ENCODE measurements around the gene HORMAD2. TPM values are rescaled to one million over a fixed set of nuclear protein-coding genes. Genes with fewer than 3 reads are reported as not detected.
"Not testable (repeated sequence)": the region's sequence is repeated elsewhere in the genome, so short reads cannot be mapped to it uniquely, and the experiment has no call there.

The HORMAD2 gene
- total RNA-seq, 5 donors from 2014 or later (not counting 1 experiment from before 2014, with no cell fraction given), result not detected

DNA sequence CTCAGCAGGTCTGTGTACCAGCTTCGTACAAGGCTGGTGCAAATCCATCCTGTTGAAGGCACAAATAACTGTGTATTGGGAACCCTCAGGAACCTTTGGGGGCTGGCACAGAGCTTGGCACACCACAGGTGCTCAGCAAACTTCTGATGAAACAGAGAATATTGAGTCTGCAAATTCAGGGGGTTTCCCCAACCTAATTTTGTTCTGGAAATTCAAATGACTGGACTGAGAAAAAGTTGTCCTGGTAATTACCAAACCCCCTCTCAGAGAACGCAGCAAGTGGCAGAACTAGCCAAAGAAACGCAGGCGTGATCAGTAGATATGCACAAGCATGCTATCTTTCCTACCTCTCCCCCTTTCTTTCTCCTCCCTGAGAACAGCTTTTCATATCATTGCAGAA lies 118.7 kb downstream of the HORMAD2 start:
- POLR2A ChIA-PET, result no interaction called here
- H3K4me3 Mint-ChIP-seq, result no peak overlapping the region
- no peaks in the 10 kb centered on the region for H3K27me3 ChIP-seq (replicated peaks in 1 of 2; ENCODE audit: control insufficient read depth in 2 of 2, extremely low read depth in 1 of 2, insufficient read depth in 2 of 2, low read length in 1 of 2)
- no peaks in the 10 kb centered on the region for H3K9me3 Mint-ChIP-seq
- ATAC-seq (replicated peaks in 1 of 4) (no peak), DNase-seq (no peak)
- no peaks in the 10 kb centered on the region for H3K36me3 ChIP-seq (ENCODE audit: control insufficient read depth in 2 of 2, extremely low read depth in 1 of 2, insufficient read depth in 1 of 2, low read length in 1 of 2)
- no peaks in the 10 kb centered on the region for H3K36me3 Mint-ChIP-seq
- H3K27me3 Mint-ChIP-seq, result no peaks in the 10 kb centered on the region
- H3K27ac ChIP-seq (ENCODE audit: low read length), result no peak overlapping the region
- H3K4me3 ChIP-seq (ENCODE audit: control insufficient read depth in 1 of 2, extremely low read depth in 1 of 2, low read length in 1 of 2), result no peak overlapping the region
- H3K27ac Mint-ChIP-seq, result no peak overlapping the region
- 49% methylated on average over 3 of the region's 4 CpGs for WGBS (ENCODE audit: insufficient coverage)
- H3K9me3 ChIP-seq, result no peaks in the 10 kb centered on the region
- CTCF ChIA-PET, result no interaction called here
- peaks cover 6 to 15% of the 10 kb centered on the region in 2 experiments for H3K4me1 ChIP-seq (ENCODE audit: control insufficient read depth in 1 of 2, extremely low read depth in 1 of 2, insufficient read depth in 2 of 2, low read length in 2 of 2)
- peaks cover 21 to 35% (median 23%) of the 10 kb centered on the region in 3 donors for H3K4me1 Mint-ChIP-seq

DNA sequence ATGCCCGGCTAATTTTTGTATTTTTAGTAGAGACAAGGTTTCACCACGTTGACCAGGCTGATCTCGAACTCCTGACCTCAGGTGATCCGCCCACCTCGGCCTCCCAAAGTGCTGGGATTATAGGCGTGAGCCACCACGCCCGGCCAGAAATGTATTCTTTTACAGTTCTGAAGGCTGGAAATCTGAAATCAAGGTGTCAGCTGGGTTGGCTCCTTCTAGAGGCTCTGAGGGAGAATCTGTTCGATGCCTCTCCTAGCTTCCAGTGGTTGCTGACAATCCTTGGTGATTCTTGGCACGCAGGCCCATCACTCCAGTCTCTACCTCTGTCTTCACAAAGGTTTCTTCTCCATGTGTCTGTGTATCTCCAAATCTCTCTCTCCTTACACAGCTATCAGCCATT lies 120.6 kb downstream of the HORMAD2 start:
- H3K27ac ChIP-seq (ENCODE audit: low read length); H3K27me3 ChIP-seq (replicated peaks in 1 of 2; ENCODE audit: control insufficient read depth in 2 of 2, extremely low read depth in 1 of 2, insufficient read depth in 2 of 2, low read length in 1 of 2); H3K4me3 ChIP-seq (ENCODE audit: control insufficient read depth in 1 of 2, extremely low read depth in 1 of 2, low read length in 1 of 2); H3K36me3 Mint-ChIP-seq; H3K9me3 Mint-ChIP-seq; ATAC-seq (replicated peaks in 1 of 4); DNase-seq; H3K4me3 Mint-ChIP-seq; H3K27ac Mint-ChIP-seq; POLR2A ChIA-PET; H3K27me3 Mint-ChIP-seq; H3K9me3 ChIP-seq; CTCF ChIA-PET; H3K36me3 ChIP-seq (ENCODE audit: control insufficient read depth in 2 of 2, extremely low read depth in 1 of 2, insufficient read depth in 1 of 2, low read length in 1 of 2): not testable (repeated sequence)
- H3K4me1 ChIP-seq (ENCODE audit: control insufficient read depth in 1 of 2, extremely low read depth in 1 of 2, insufficient read depth in 2 of 2, low read length in 2 of 2), result peaks cover 6 to 12% of the 10 kb centered on the region in 2 experiments
- H3K4me1 Mint-ChIP-seq, result peaks cover 16 to 27% (median 18%) of the 10 kb centered on the region in 3 donors
- 96% methylated on average over 9 of the region's 10 CpGs for WGBS (ENCODE audit: insufficient coverage)

DNA sequence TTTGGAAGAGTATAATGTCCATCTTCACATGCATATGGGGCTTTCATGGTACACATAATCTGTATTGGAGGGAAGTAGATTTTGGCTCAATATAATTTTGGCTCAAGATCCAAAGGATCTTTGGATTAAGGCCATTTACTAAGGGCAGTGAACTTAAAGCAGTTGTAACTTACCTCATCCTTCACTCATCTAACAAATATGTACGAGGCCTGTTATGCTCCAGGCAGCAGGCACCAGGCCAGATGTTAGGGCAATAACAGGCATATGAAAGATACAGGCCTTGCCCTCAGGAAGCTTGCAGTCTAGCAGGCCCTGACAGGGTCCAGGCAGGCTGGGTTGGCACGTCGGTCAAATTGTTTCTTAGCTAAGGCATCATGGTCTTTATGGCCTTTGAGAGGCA lies 121.7 kb downstream of the HORMAD2 start:
- Histone ChIP-seq H3K27ac (ENCODE audit: low read length) (no peak overlapping the region), H3K9me3 (no peaks in the 10 kb centered on the region), H3K27me3 (replicated peaks in 1 of 2; ENCODE audit: control insufficient read depth in 2 of 2, extremely low read depth in 1 of 2, insufficient read depth in 2 of 2, low read length in 1 of 2) (no peaks in the 10 kb centered on the region), H3K4me3 (ENCODE audit: control insufficient read depth in 1 of 2, extremely low read depth in 1 of 2, low read length in 1 of 2) (no peak overlapping the region), H3K4me1 (ENCODE audit: control insufficient read depth in 1 of 2, extremely low read depth in 1 of 2, insufficient read depth in 2 of 2, low read length in 2 of 2) (peaks cover 2% of the 10 kb centered on the region in 2 experiments), H3K36me3 (ENCODE audit: control insufficient read depth in 2 of 2, extremely low read depth in 1 of 2, insufficient read depth in 1 of 2, low read length in 1 of 2) (no peaks in the 10 kb centered on the region)
- Mint-ChIP-seq H3K4me3 (no peak overlapping the region), H3K27ac (no peak overlapping the region), H3K36me3 (no peaks in the 10 kb centered on the region), H3K4me1 (peaks cover 6 to 16% (median 7%) of the 10 kb centered on the region in 3 donors), H3K9me3 (no peaks in the 10 kb centered on the region), H3K27me3 (no peaks in the 10 kb centered on the region)
- ChIA-PET POLR2A (no interaction called here), CTCF (interaction anchor here in 1 of 2 donors (0.6 kb wide), 1 partner anchor 228 kb away, joined by 4 read pairs; no protein-coding TSS in a partner anchor)
- no peak for ATAC-seq (replicated peaks in 1 of 4)
- no peak for DNase-seq
- 83% methylated on average over 2 of the region's 3 CpGs for WGBS (ENCODE audit: insufficient coverage)

DNA sequence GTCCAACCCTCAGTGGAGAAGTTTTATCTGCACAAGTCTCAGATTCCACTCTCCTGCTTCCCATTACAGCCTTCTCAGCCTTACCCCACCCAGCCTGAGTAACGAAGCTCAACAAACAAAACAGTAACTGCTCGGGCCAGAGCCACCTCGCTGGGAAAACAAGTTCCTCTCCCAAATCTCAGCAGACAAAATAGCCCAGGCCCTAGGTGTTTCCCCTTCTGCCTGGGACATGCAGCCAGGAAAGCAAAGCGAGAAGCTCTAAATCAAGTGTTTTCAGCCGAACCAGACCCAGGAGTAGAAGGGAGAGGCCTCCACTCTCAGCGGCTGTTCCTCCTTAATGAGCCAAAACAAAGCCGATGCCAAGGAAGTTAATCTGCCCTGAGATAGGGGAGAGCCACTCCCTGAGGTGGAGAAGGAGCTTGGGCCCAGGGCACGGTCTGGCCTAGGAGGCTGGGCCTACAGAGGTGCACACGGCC lies 122.3 kb downstream of the HORMAD2 start:
- POLR2A ChIA-PET, result no interaction called here
- Histone ChIP-seq H3K27ac (ENCODE audit: low read length) (no peak overlapping the region), H3K9me3 (no peaks in the 10 kb centered on the region), H3K36me3 (ENCODE audit: control insufficient read depth in 2 of 2, extremely low read depth in 1 of 2, insufficient read depth in 1 of 2, low read length in 1 of 2) (no peaks in the 10 kb centered on the region), H3K27me3 (replicated peaks in 1 of 2; ENCODE audit: control insufficient read depth in 2 of 2, extremely low read depth in 1 of 2, insufficient read depth in 2 of 2, low read length in 1 of 2) (no peaks in the 10 kb centered on the region), H3K4me1 (ENCODE audit: control insufficient read depth in 1 of 2, extremely low read depth in 1 of 2, insufficient read depth in 2 of 2, low read length in 2 of 2) (no peaks in the 10 kb centered on the region), H3K4me3 (ENCODE audit: control insufficient read depth in 1 of 2, extremely low read depth in 1 of 2, low read length in 1 of 2) (no peak overlapping the region)
- DNase-seq, result no peak
- CTCF ChIA-PET, result no interaction called here
- Mint-ChIP-seq H3K4me1 (peaks cover 0 to 11% (median under 1%) of the 10 kb centered on the region in 3 donors), H3K36me3 (no peaks in the 10 kb centered on the region), H3K4me3 (no peak overlapping the region), H3K27ac (no peak overlapping the region), H3K9me3 (no peaks in the 10 kb centered on the region), H3K27me3 (no peaks in the 10 kb centered on the region)
- WGBS (ENCODE audit: insufficient coverage), result 91% methylated on average over 7 of the region's 9 CpGs
- no peak for ATAC-seq (replicated peaks in 1 of 4)

DNA sequence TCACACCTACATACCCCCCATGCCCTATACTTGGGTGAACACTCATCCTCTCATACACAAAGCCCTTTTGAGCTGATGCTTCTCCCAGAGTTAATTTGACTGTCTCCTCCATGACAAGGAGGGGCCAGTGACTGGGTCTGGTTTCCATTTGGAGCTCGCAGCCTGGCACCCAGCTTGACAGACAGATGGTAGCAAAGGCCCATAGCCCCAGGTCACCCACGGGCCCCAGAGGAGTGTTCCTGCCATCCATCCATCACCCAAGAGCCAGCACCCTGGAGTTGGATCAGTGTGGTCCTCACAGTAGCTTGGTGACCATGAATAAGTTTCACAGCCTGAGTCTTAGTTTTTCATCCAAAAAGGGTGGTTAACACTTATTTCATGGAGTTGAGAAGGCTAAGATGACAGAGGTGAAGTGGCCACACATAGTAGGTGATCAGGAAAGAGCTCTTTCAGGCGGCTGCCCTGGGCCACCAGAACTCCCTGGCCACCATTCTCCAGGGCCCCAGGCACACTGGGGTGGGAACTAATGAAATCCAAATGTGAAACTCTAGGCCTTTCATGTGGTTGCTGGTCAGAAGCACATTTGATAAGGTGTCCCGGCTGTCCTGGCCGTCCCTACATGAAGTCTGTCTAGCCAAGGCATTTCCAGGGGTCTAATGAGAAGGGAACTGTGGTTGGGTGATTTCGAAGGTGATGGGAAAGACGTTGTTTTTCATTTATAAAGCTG lies 123.9 kb downstream of the HORMAD2 start:
- CTCF ChIA-PET, result no interaction called here
- Histone ChIP-seq H3K27ac (ENCODE audit: low read length) (no peak overlapping the region), H3K4me1 (ENCODE audit: control insufficient read depth in 1 of 2, extremely low read depth in 1 of 2, insufficient read depth in 2 of 2, low read length in 2 of 2) (no peaks in the 10 kb centered on the region), H3K27me3 (replicated peaks in 1 of 2; ENCODE audit: control insufficient read depth in 2 of 2, extremely low read depth in 1 of 2, insufficient read depth in 2 of 2, low read length in 1 of 2) (no peaks in the 10 kb centered on the region), H3K4me3 (ENCODE audit: control insufficient read depth in 1 of 2, extremely low read depth in 1 of 2, low read length in 1 of 2) (no peak overlapping the region), H3K9me3 (no peaks in the 10 kb centered on the region), H3K36me3 (ENCODE audit: control insufficient read depth in 2 of 2, extremely low read depth in 1 of 2, insufficient read depth in 1 of 2, low read length in 1 of 2) (no peaks in the 10 kb centered on the region)
- ATAC-seq (replicated peaks in 1 of 4) (no peak), DNase-seq (no peak)
- H3K36me3 Mint-ChIP-seq, result no peaks in the 10 kb centered on the region
- WGBS (ENCODE audit: insufficient coverage), result 70% methylated on average over 6 of the region's 7 CpGs
- no peaks in the 10 kb centered on the region for H3K9me3 Mint-ChIP-seq
- peaks cover 0 to 2% (median 0%) of the 10 kb centered on the region in 3 donors for H3K4me1 Mint-ChIP-seq
- POLR2A ChIA-PET, result no interaction called here
- H3K27me3 Mint-ChIP-seq, result no peaks in the 10 kb centered on the region
- no peak overlapping the region for H3K27ac Mint-ChIP-seq
- H3K4me3 Mint-ChIP-seq, result no peak overlapping the region

DNA sequence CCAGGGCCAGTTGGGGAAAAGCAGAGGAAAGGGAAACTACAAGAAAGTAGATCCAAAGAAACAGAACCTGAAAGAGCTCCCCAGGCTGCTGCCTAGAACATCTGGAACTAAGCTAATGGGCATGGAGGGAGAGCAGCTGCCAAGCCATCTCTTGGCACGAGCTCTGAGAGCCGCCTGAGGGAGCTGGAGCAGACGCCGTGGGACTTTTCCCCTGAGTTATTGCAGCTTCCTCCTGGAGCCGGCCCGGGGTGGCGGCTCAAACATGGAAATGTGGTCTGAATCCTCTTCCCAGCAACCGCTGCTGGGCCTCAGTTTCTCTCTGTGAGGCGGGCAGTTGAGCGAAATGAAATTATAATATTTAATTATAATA lies 124.5 kb downstream of the HORMAD2 start:
- DNase-seq (no peak), ATAC-seq (replicated peaks in 1 of 4) (no peak)
- Histone ChIP-seq H3K9me3 (no peaks in the 10 kb centered on the region), H3K36me3 (ENCODE audit: control insufficient read depth in 2 of 2, extremely low read depth in 1 of 2, insufficient read depth in 1 of 2, low read length in 1 of 2) (no peaks in the 10 kb centered on the region), H3K4me1 (ENCODE audit: control insufficient read depth in 1 of 2, extremely low read depth in 1 of 2, insufficient read depth in 2 of 2, low read length in 2 of 2) (no peaks in the 10 kb centered on the region), H3K27me3 (replicated peaks in 1 of 2; ENCODE audit: control insufficient read depth in 2 of 2, extremely low read depth in 1 of 2, insufficient read depth in 2 of 2, low read length in 1 of 2) (no peaks in the 10 kb centered on the region), H3K27ac (ENCODE audit: low read length) (no peak overlapping the region), H3K4me3 (ENCODE audit: control insufficient read depth in 1 of 2, extremely low read depth in 1 of 2, low read length in 1 of 2) (no peak overlapping the region)
- no peaks in the 10 kb centered on the region for H3K36me3 Mint-ChIP-seq
- H3K27ac Mint-ChIP-seq, result no peak overlapping the region
- H3K27me3 Mint-ChIP-seq, result no peaks in the 10 kb centered on the region
- no peaks in the 10 kb centered on the region for H3K9me3 Mint-ChIP-seq
- peaks cover 0 to 2% (median 0%) of the 10 kb centered on the region in 3 donors for H3K4me1 Mint-ChIP-seq
- ChIA-PET POLR2A (no interaction called here), CTCF (no interaction called here)
- WGBS (ENCODE audit: insufficient coverage), result 89% methylated on average over 7 of the region's 10 CpGs
- no peak overlapping the region for H3K4me3 Mint-ChIP-seq

All from T-cell (primary cell).